HL-60 (cell line): ENCODE data around the gene EAF2.
A peak's percentile ranks its signal among the peaks of the same experiment; 100 is the strongest.

Experiments
- DNase-seq, 2 experiments: peaks; one replicate each; pipeline ENCODE4 v3.0.0-alpha.2; 2010 to 2020; ENCODE audit warnings: low read depth in 1 of 2, low spot score in 1 of 2
- H3K27ac ChIP-seq: fragments of 250-450 bp; sonication (Bioruptor Pico); replicated peaks from 2 replicates; pipeline ENCODE4 v1.5.1; 2020; ENCODE audit warnings: mild to moderate bottlenecking, moderate library complexity
- H3K27me3 ChIP-seq: fragments of 250-450 bp; sonication (Bioruptor Pico); 2 replicates; pipeline ENCODE4 v1.5.1; 2021; ENCODE audit warnings: mild to moderate bottlenecking, moderate library complexity; ENCODE audit not compliant: insufficient read depth, poor library complexity, severe bottlenecking
- H3K4me3 ChIP-seq: replicated peaks from 2 replicates; pipeline ENCODE4 v1.5.1; 2011; ENCODE audit warnings: mild to moderate bottlenecking, control low read depth, low read length; ENCODE audit not compliant: insufficient read depth
- GABPA ChIP-seq: IDR thresholded peaks from 2 replicates; pipeline ENCODE4 v1.6.1; 2012; ENCODE audit warnings: low read depth
- POLR2AphosphoS5 ChIP-seq: IDR thresholded peaks from 2 replicates; pipeline ENCODE4 v1.6.1; 2012; ENCODE audit warnings: low read depth
- SPI1 ChIP-seq: IDR thresholded peaks from 2 replicates; pipeline ENCODE4 v1.6.1; 2012; ENCODE audit warnings: low read depth, mild to moderate bottlenecking, borderline replicate concordance
- TF ChIP-seq, protein P1 (sequence below): IDR thresholded peaks from one replicate; pipeline ENCODE4 v1.5.1; 2011; ENCODE audit warnings: low read length, control low read depth, inconsistent platforms; ENCODE audit not compliant: insufficient read depth
- TF ChIP-seq, protein P2 (sequence below): IDR thresholded peaks from 2 replicates; pipeline ENCODE4 v1.6.1; 2012; ENCODE audit warnings: low read depth; ENCODE audit not compliant: insufficient replicate concordance

Gene EAF2

DNA sequence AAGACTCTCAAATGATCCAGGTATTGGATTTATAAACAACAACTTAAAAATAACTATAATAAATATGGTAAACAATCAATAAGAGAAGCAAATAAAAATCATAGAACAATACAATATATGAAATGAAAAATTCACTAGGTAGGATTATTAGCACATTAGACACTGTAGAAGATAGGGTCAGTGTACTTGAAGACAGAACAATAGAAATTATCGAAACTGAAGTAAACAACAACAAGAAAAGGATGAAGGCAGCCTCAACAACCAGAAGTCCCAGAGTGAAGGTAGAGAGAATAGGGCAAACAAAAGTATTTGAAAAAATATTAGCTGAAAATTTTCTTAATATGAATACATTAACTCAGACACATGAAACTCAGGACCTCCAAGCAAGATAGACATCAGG lies 12.0 kb upstream of the EAF2 start:
- Histone ChIP-seq H3K4me3 (no peak overlapping the region), H3K27me3 (no peaks in the 10 kb centered on the region), H3K27ac (no peak overlapping the region)
- no peak for TF ChIP-seq SPI1
- TF ChIP-seq POLR2AphosphoS5, result no peak
- TF ChIP-seq GABPA, result no peak
- TF ChIP-seq, protein P1, sequence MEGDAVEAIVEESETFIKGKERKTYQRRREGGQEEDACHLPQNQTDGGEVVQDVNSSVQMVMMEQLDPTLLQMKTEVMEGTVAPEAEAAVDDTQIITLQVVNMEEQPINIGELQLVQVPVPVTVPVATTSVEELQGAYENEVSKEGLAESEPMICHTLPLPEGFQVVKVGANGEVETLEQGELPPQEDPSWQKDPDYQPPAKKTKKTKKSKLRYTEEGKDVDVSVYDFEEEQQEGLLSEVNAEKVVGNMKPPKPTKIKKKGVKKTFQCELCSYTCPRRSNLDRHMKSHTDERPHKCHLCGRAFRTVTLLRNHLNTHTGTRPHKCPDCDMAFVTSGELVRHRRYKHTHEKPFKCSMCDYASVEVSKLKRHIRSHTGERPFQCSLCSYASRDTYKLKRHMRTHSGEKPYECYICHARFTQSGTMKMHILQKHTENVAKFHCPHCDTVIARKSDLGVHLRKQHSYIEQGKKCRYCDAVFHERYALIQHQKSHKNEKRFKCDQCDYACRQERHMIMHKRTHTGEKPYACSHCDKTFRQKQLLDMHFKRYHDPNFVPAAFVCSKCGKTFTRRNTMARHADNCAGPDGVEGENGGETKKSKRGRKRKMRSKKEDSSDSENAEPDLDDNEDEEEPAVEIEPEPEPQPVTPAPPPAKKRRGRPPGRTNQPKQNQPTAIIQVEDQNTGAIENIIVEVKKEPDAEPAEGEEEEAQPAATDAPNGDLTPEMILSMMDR, result no peak
- TF ChIP-seq, protein P2, sequence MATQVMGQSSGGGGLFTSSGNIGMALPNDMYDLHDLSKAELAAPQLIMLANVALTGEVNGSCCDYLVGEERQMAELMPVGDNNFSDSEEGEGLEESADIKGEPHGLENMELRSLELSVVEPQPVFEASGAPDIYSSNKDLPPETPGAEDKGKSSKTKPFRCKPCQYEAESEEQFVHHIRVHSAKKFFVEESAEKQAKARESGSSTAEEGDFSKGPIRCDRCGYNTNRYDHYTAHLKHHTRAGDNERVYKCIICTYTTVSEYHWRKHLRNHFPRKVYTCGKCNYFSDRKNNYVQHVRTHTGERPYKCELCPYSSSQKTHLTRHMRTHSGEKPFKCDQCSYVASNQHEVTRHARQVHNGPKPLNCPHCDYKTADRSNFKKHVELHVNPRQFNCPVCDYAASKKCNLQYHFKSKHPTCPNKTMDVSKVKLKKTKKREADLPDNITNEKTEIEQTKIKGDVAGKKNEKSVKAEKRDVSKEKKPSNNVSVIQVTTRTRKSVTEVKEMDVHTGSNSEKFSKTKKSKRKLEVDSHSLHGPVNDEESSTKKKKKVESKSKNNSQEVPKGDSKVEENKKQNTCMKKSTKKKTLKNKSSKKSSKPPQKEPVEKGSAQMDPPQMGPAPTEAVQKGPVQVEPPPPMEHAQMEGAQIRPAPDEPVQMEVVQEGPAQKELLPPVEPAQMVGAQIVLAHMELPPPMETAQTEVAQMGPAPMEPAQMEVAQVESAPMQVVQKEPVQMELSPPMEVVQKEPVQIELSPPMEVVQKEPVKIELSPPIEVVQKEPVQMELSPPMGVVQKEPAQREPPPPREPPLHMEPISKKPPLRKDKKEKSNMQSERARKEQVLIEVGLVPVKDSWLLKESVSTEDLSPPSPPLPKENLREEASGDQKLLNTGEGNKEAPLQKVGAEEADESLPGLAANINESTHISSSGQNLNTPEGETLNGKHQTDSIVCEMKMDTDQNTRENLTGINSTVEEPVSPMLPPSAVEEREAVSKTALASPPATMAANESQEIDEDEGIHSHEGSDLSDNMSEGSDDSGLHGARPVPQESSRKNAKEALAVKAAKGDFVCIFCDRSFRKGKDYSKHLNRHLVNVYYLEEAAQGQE, result no peak
- DNase-seq, result no peak

DNA sequence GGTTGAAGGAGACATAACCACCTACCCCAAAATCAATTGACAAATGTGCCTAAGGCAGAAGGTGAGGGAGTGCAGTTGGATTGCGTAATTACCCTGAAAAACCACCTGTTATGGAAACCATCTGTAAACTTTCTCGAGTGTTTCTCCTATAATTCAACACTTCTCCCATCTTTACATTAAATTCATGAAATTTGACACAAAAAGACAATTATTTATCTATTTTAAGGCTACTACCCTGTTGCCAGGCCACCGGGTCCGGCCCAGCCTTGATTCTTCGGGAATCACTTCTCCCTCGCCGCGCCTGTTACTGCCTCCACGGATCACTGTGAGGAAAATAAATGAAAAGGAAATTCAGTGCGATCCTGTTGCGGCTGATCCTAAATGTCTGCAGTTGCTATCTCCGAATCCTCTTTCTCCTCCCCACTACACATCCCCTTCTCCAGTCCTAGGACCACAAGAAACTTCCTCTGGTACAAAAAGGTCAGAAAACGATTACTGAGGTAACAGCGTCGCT lies 795 bp upstream of the EAF2 start:
- H3K27me3 ChIP-seq, result no peaks in the 10 kb centered on the region
- peak overlapping the region; percentile 90 for H3K27ac ChIP-seq
- peak overlapping the region; percentile 92 for H3K4me3 ChIP-seq
- TF ChIP-seq, protein P2, result no peak
- TF ChIP-seq GABPA, result no peak
- TF ChIP-seq, protein P1, result no peak
- TF ChIP-seq POLR2AphosphoS5, result no peak
- no peak for TF ChIP-seq SPI1
- peak; percentile 2 to 38 for DNase-seq

DNA sequence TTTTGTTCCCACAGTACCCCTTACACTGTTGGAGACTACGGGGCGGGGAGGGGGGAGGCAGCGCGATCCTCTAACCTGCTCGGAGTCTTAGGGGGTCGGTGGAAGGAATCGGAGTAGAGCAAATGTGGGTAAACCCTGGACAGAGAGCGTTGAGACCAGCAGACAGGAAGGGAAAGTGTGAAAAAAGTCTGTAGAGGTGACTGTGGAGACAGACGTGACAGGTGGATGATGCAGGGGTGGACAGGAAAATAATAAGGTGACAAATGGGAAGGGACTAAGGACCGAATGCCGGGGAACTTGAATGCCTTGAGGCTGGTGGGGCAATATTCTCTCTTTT lies 424 bp downstream of the EAF2 start:
- no peak for DNase-seq
- Histone ChIP-seq H3K27me3 (no peaks in the 10 kb centered on the region), H3K4me3 (peak overlapping the region; percentile 92), H3K27ac (peak overlapping the region; percentile 90)
- TF ChIP-seq POLR2AphosphoS5, result no peak
- TF ChIP-seq, protein P2, result no peak
- TF ChIP-seq, protein P1, result no peak
- TF ChIP-seq SPI1, result no peak
- TF ChIP-seq GABPA, result no peak
